WTC11 (cell line): ENCODE results near the gene TIMM17B. TPM values are rescaled to one million over a fixed set of nuclear protein-coding genes. Genes with fewer than 3 reads are reported as not detected.

ENCODE experiments used
- ATAC-seq: fragments of 200-7000 bp; cut with Tn5 transposase; 2 replicates; pipeline ENCODE4 v1.10.0; 2021; ENCODE audit warnings: mild to moderate bottlenecking, moderate library complexity
- CTCF ChIA-PET: fragments of 300-600 bp; sonication (Branson Sonifier 250); formaldehyde crosslinking; loops from one replicate; lab custom pipeline; 2021; ENCODE audit warnings: antibody characterized with exemption; lab: Charles Lee
- POLR2A ChIA-PET: fragments of 350-600 bp; sonication (Branson Sonifier 250); formaldehyde crosslinking; loops from one replicate; lab custom pipeline; 2021; ENCODE audit warnings: antibody characterized with exemption; lab: Charles Lee
- DNase-seq: peaks from one replicate; pipeline ENCODE4 v3.0.0; 2021; ENCODE audit warnings: low spot score
- H3K27ac Mint-ChIP-seq: 2 replicates; pipeline ENCODE4 v1.8.0; 2021; ENCODE audit warnings: mixed read lengths
- H3K27me3 Mint-ChIP-seq: 2 replicates; pipeline ENCODE4 v1.8.0; 2021; ENCODE audit warnings: low read depth, mild to moderate bottlenecking, moderate library complexity, mixed read lengths
- H3K36me3 Mint-ChIP-seq: 2 replicates; pipeline ENCODE4 v1.8.0; 2021; ENCODE audit warnings: mixed read lengths
- H3K4me1 Mint-ChIP-seq: 2 replicates; pipeline ENCODE4 v1.8.0; 2022; ENCODE audit warnings: mixed read lengths
- H3K4me3 Mint-ChIP-seq: 2 replicates; pipeline ENCODE4 v1.8.0; 2021; ENCODE audit warnings: mild to moderate bottlenecking, moderate library complexity, mixed read lengths
- H3K9me3 Mint-ChIP-seq: 2 replicates; pipeline ENCODE4 v1.8.0; 2021; ENCODE audit warnings: mixed read lengths
- CREB1 ChIP-seq: sonication (generic); formaldehyde crosslinking; IDR thresholded peaks from 2 replicates; pipeline ENCODE4 v1.8.0; 2023; ENCODE audit warnings: mild to moderate bottlenecking, missing genetic modification reagents
- ELF4 ChIP-seq: sonication (generic); formaldehyde crosslinking; IDR thresholded peaks from 2 replicates; pipeline ENCODE4 v1.8.1; 2022; ENCODE audit warnings: low read depth, mild to moderate bottlenecking, moderate library complexity, missing genetic modification reagents
- EMX1 ChIP-seq: fragments of 250-450 bp; sonication (Bioruptor Pico); IDR thresholded peaks from 2 replicates; pipeline ENCODE4 v1.8.0; 2021; ENCODE audit warnings: mild to moderate bottlenecking
- ESRRA ChIP-seq: sonication (generic); formaldehyde crosslinking; IDR thresholded peaks from 2 replicates; pipeline ENCODE4 v1.8.1; 2022; ENCODE audit warnings: mild to moderate bottlenecking, missing genetic modification reagents, borderline replicate concordance
- FOXK1 ChIP-seq: sonication (generic); formaldehyde crosslinking; IDR thresholded peaks from 2 replicates; pipeline ENCODE4 v1.8.0; 2022; ENCODE audit warnings: mild to moderate bottlenecking, moderate library complexity, missing genetic modification reagents
- IRF2 ChIP-seq: sonication (generic); formaldehyde crosslinking; IDR thresholded peaks from 2 replicates; pipeline ENCODE4 v1.8.0; 2022; ENCODE audit warnings: low read depth, missing genetic modification reagents, borderline replicate concordance
- JUN ChIP-seq: sonication (generic); formaldehyde crosslinking; IDR thresholded peaks from 2 replicates; pipeline ENCODE4 v1.8.0; 2023; ENCODE audit warnings: mild to moderate bottlenecking, missing genetic modification reagents
- NR2C2 ChIP-seq: sonication (generic); formaldehyde crosslinking; IDR thresholded peaks from 2 replicates; pipeline ENCODE4 v1.8.0; 2022; ENCODE audit warnings: mild to moderate bottlenecking, missing genetic modification reagents
- NR3C1 ChIP-seq: sonication (generic); formaldehyde crosslinking; conservative IDR thresholded peaks from 2 replicates; pipeline ENCODE4 v1.8.1; 2023; ENCODE audit warnings: low read depth, mild to moderate bottlenecking, missing genetic modification reagents
- OVOL2 ChIP-seq: fragments of 250-450 bp; sonication (Bioruptor Pico); IDR thresholded peaks from 2 replicates; pipeline ENCODE4 v1.9.0; 2021; ENCODE audit warnings: mild to moderate bottlenecking, borderline replicate concordance
- RELA ChIP-seq: sonication (generic); formaldehyde crosslinking; IDR thresholded peaks from 2 replicates; pipeline ENCODE4 v1.8.1; 2022; ENCODE audit warnings: missing genetic modification reagents, mild to moderate bottlenecking, borderline replicate concordance
- ZNF121 ChIP-seq: sonication (generic); formaldehyde crosslinking; IDR thresholded peaks from 2 replicates; pipeline ENCODE4 v1.8.0; 2023; ENCODE audit warnings: missing genetic modification reagents
- ZNF317 ChIP-seq: sonication (generic); formaldehyde crosslinking; IDR thresholded peaks from 2 replicates; pipeline ENCODE4 v1.8.1; 2023; ENCODE audit warnings: low read depth, mild to moderate bottlenecking, moderate library complexity, missing genetic modification reagents, borderline replicate concordance
- ZNF671 ChIP-seq: fragments of 250-450 bp; sonication (Bioruptor Pico); IDR thresholded peaks from 2 replicates; pipeline ENCODE4 v1.8.0; 2021; ENCODE audit warnings: mild to moderate bottlenecking
- total RNA-seq: library from RNA; stranded (reverse); gene quantifications from 3 replicates; pipeline ENCODE4 v1.2.3, GENCODE V29; 2021
- TF ChIP-seq, protein P1 (sequence below): sonication (generic); formaldehyde crosslinking; IDR thresholded peaks from 2 replicates; pipeline ENCODE4 v1.8.1; 2023; ENCODE audit warnings: mild to moderate bottlenecking, moderate library complexity, missing genetic modification reagents
- TF ChIP-seq, protein P2 (sequence below): fragments of 250-450 bp; sonication (Bioruptor Pico); IDR thresholded peaks from 2 replicates; pipeline ENCODE4 v1.9.0; 2021; ENCODE audit warnings: moderate library complexity, mild to moderate bottlenecking, inconsistent platforms, borderline replicate concordance
- TF ChIP-seq, protein P3 (sequence below): sonication (generic); formaldehyde crosslinking; IDR thresholded peaks from 2 replicates; pipeline ENCODE4 v1.8.0; 2022; ENCODE audit warnings: missing genetic modification reagents
- TF ChIP-seq, protein P4 (sequence below): sonication (generic); formaldehyde crosslinking; conservative IDR thresholded peaks from 2 replicates; pipeline ENCODE4 v1.8.1; 2022; ENCODE audit warnings: mild to moderate bottlenecking, missing genetic modification reagents

The TIMM17B gene
- total RNA-seq, 1 experiment from 2014 or later, result 99.6 TPM

DNA sequence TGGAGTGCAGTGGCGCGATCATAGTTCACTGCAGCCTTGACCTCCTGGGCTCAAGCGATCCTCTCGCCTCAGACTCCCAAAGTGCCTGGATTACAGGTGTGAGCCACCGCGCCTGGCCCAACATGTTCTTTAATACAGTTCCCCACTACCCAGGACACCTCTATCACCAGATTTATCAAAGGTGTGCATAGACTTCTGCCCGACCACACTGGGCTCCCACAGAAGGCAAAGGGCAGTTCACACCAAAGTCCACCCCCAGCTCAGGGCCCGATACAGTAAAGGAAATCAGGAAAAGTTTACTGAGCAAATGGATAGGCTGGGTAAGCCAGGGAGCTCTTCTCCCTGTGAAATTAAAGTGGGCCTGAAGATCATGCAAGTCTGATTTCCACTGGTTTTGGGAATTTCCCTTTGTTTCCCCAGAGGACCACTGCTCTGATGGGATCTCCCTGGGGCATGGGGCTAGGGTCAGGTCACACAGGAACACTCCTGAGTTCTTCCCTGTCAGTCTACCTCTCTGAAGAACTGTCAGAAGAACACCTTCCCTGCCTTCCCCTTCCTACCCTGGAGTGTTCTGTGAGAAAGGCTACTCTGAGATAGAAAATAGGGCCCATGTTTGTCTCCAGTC is 39.0 kb upstream of the TIMM17B start (continued):
- TF ChIP-seq CREB1 (no peak), JUN (no peak), ESRRA (CRISPR knock-in tag) (no peak), ZNF121 (CRISPR knock-in tag) (no peak)

DNA sequence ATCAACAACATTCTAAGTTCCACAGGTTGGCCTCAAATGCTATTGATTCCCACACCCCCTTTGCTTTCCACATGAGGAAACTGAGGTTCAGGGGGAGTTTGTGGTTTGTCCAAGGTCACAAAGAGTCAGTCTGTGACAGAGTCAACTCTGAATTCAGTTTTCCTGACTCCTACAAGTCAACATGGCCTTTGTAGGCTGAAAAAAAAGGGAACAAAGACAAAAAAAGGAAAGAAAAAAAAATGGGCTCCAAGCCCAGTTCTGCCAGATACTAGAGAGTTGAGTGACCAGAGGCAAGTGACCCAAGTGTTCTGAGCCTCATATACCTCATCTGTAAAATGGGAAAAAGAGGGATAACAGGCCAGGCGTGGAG is 37.7 kb upstream of the TIMM17B start:
- Mint-ChIP-seq H3K4me3 (no peak overlapping the region), H3K27me3 (no peaks in the 10 kb centered on the region), H3K9me3 (no peaks in the 10 kb centered on the region; the same call in 1 of the 2 replicates), H3K4me1 (peaks cover 28% of the 10 kb centered on the region), H3K27ac (no peak overlapping the region), H3K36me3 (peaks cover 32% of the 10 kb centered on the region)
- no peak for ATAC-seq
- CTCF ChIA-PET, result no interaction called here
- TF ChIP-seq, protein P1, sequence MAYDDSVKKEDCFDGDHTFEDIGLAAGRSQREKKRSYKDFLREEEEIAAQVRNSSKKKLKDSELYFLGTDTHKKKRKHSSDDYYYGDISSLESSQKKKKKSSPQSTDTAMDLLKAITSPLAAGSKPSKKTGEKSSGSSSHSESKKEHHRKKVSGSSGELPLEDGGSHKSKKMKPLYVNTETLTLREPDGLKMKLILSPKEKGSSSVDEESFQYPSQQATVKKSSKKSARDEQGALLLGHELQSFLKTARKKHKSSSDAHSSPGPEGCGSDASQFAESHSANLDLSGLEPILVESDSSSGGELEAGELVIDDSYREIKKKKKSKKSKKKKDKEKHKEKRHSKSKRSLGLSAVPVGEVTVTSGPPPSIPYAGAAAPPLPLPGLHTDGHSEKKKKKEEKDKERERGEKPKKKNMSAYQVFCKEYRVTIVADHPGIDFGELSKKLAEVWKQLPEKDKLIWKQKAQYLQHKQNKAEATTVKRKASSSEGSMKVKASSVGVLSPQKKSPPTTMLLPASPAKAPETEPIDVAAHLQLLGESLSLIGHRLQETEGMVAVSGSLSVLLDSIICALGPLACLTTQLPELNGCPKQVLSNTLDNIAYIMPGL (CRISPR knock-in tag), result no peak
- TF ChIP-seq JUN (no peak), ZNF317 (CRISPR knock-in tag) (no peak), IRF2 (CRISPR knock-in tag) (no peak), FOXK1 (no peak), ELF4 (CRISPR knock-in tag) (no peak), NR2C2 (CRISPR knock-in tag) (no peak), RELA (no peak), OVOL2 (CRISPR knock-in tag) (no peak), ZNF671 (CRISPR knock-in tag) (no peak), NR3C1 (CRISPR knock-in tag) (no peak), EMX1 (CRISPR knock-in tag) (no peak)
- TF ChIP-seq, protein P2, sequence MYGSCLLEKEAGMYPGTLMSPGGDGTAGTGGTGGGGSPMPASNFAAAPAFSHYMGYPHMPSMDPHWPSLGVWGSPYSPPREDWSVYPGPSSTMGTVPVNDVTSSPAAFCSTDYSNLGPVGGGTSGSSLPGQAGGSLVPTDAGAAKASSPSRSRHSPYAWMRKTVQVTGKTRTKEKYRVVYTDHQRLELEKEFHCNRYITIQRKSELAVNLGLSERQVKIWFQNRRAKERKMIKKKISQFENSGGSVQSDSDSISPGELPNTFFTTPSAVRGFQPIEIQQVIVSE (CRISPR knock-in tag), result no peak
- TF ChIP-seq, protein P3, sequence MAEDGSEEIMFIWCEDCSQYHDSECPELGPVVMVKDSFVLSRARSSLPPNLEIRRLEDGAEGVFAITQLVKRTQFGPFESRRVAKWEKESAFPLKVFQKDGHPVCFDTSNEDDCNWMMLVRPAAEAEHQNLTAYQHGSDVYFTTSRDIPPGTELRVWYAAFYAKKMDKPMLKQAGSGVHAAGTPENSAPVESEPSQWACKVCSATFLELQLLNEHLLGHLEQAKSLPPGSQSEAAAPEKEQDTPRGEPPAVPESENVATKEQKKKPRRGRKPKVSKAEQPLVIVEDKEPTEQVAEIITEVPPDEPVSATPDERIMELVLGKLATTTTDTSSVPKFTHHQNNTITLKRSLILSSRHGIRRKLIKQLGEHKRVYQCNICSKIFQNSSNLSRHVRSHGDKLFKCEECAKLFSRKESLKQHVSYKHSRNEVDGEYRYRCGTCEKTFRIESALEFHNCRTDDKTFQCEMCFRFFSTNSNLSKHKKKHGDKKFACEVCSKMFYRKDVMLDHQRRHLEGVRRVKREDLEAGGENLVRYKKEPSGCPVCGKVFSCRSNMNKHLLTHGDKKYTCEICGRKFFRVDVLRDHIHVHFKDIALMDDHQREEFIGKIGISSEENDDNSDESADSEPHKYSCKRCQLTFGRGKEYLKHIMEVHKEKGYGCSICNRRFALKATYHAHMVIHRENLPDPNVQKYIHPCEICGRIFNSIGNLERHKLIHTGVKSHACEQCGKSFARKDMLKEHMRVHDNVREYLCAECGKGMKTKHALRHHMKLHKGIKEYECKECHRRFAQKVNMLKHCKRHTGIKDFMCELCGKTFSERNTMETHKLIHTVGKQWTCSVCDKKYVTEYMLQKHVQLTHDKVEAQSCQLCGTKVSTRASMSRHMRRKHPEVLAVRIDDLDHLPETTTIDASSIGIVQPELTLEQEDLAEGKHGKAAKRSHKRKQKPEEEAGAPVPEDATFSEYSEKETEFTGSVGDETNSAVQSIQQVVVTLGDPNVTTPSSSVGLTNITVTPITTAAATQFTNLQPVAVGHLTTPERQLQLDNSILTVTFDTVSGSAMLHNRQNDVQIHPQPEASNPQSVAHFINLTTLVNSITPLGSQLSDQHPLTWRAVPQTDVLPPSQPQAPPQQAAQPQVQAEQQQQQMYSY (CRISPR knock-in tag), result no peak
- TF ChIP-seq, protein P4, sequence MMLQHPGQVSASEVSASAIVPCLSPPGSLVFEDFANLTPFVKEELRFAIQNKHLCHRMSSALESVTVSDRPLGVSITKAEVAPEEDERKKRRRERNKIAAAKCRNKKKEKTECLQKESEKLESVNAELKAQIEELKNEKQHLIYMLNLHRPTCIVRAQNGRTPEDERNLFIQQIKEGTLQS (CRISPR knock-in tag), result no peak
- POLR2A ChIA-PET, result no interaction called here
- no peak for DNase-seq
